Testis (tissue), 2 donors: ENCODE results near the gene SLC2A5.

Source experiments
- CTCF ChIP-seq, 3 experiments: fragments of 450-650 bp in 2 of 3; fragments of 200-600 bp in 1 of 3; sonication (generic) in 1 of 3; IDR thresholded peaks; one replicate each; pipeline ENCODE4 v1.5.1; 2016 to 2019; ENCODE audit warnings: antibody characterized with exemption in 3 of 3, mild to moderate bottlenecking in 2 of 3, moderate library complexity in 1 of 3
- POLR2A ChIP-seq: fragments of 450-650 bp; IDR thresholded peaks from one replicate; pipeline ENCODE4 v1.6.1; 2017; ENCODE audit warnings: antibody characterized with exemption, mild to moderate bottlenecking, moderate library complexity

GRCh38 chr1:9084906-9085305, 15.5 kb upstream of the SLC2A5 start:
- TF ChIP-seq CTCF (IDR thresholded peaks at IDR 0.05) (no peak), POLR2A (no peak)
